Mammary epithelial cell (primary cell): ENCODE results near the gene C20orf96.

Source experiments
- CTCF ChIP-seq, 2 donors: IDR thresholded peaks in 1 of 2; conservative IDR thresholded peaks in 1 of 2; 2 replicates each; pipeline ENCODE4 v1.5.1; 2011 to 2012; ENCODE audit warnings: inconsistent platforms in 2 of 2, low read length in 2 of 2, mild to moderate bottlenecking in 2 of 2, control low read depth in 1 of 2, low read depth in 1 of 2; ENCODE audit not compliant: insufficient read depth in 1 of 2; ENCODE audit errors: extremely low read depth in 1 of 2
- EZH2 ChIP-seq: IDR thresholded peaks from 2 replicates; pipeline ENCODE4 v1.6.1; 2012; ENCODE audit warnings: low read length, inconsistent platforms, borderline replicate concordance

GRCh38 chr20:277496-277781 is 13.1 kb downstream of the C20orf96 start:
- TF ChIP-seq CTCF (conservative IDR thresholded peaks at IDR 0.05 in 1 of 2, IDR thresholded peaks at IDR 0.05 in 1 of 2; ENCODE audit: extremely low read depth in 1 of 2, insufficient read depth in 1 of 2, low read depth in 1 of 2, low read length in 2 of 2) (no peak), EZH2 (no peak)
